Measurements from ENCODE around the gene CYSLTR1.

The CYSLTR1 gene, protein sequence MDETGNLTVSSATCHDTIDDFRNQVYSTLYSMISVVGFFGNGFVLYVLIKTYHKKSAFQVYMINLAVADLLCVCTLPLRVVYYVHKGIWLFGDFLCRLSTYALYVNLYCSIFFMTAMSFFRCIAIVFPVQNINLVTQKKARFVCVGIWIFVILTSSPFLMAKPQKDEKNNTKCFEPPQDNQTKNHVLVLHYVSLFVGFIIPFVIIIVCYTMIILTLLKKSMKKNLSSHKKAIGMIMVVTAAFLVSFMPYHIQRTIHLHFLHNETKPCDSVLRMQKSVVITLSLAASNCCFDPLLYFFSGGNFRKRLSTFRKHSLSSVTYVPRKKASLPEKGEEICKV

DNA sequence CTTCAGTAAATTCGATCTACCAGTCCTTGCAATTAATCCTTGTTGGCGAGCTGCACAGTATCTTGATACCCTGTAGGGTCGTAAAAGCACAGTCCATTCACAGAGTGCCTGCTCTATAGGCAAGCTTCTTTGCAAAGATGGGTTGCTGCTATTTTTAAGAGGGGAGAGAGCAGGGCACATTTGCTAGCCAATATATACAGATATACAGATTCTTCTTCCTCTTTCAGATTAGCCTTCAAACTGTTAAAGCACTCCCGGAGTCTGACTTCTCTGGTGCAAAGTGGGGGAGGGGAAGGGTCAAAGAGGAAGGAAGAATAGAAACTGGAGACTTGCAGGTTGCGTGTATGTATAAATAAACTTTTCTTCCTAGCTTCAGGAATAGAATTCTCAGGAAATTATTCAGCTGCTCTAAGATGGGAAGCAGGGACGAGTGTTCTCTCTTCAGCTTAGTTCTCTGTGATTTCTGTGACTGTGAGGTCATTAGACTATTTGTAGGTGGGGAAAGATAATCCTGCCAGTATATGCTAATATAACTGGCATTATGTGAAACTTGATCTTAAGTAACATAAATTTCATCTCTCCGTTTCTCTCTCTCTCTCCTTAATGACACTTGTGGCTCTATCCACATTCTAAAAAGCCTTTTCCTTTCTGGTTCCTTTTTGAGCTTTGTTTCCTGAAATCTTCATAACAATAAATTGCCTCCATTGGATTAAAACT is at the start of gene CYSLTR1:
Gene CYSLTR1 (minus strand): TSS at position 242 of the 717 bp plus-strand sequence. CDS start 53,865 bp downstream, outside the sequence.
- peak within 1 kb of the TSS; percentile 77 for H3K9ac ChIP-seq (ENCODE audit: low read depth, low read length, poor library complexity, severe bottlenecking)
- H2AFZ ChIP-seq (ENCODE audit: low read length), result peak within 1 kb of the TSS; percentile 79
- no peaks in the 10 kb centered on the region for H3F3A ChIP-seq (ENCODE audit: low read depth)
- H3K79me2 ChIP-seq (ENCODE audit: insufficient read depth, low read length), result peaks cover 3% of the 10 kb centered on the region; the same call in 1 of the 2 replicates
- H3K4me2 ChIP-seq (ENCODE audit: low read depth, low read length, poor library complexity, severe bottlenecking), result peak within 1 kb of the TSS; percentile 80
- H3K27me3 ChIP-seq (ENCODE audit: insufficient read depth, low read length, poor library complexity, severe bottlenecking), result no peaks in the 10 kb centered on the region
- no peaks in the 10 kb centered on the region for H3K9me2 ChIP-seq (replicated peaks; ENCODE audit: low read depth, low read length)
- H4K20me1 ChIP-seq (ENCODE audit: insufficient read depth, low read length, poor library complexity, severe bottlenecking), result no peaks in the 10 kb centered on the region
- peaks cover 81% of the 10 kb centered on the region for H3K4me1 ChIP-seq (ENCODE audit: insufficient read depth, low read length, poor library complexity, severe bottlenecking)
- H3K9me3 ChIP-seq (ENCODE audit: insufficient read depth, low read depth, low read length), result no peaks in the 10 kb centered on the region
- H3K4me3 ChIP-seq (ENCODE audit: low read length, poor library complexity, severe bottlenecking), result peak within 1 kb of the TSS; percentile 73
- H3K36me3 ChIP-seq (ENCODE audit: insufficient read depth, low read length), result no peaks in the 10 kb centered on the region
- TF ChIP-seq, protein P1, sequence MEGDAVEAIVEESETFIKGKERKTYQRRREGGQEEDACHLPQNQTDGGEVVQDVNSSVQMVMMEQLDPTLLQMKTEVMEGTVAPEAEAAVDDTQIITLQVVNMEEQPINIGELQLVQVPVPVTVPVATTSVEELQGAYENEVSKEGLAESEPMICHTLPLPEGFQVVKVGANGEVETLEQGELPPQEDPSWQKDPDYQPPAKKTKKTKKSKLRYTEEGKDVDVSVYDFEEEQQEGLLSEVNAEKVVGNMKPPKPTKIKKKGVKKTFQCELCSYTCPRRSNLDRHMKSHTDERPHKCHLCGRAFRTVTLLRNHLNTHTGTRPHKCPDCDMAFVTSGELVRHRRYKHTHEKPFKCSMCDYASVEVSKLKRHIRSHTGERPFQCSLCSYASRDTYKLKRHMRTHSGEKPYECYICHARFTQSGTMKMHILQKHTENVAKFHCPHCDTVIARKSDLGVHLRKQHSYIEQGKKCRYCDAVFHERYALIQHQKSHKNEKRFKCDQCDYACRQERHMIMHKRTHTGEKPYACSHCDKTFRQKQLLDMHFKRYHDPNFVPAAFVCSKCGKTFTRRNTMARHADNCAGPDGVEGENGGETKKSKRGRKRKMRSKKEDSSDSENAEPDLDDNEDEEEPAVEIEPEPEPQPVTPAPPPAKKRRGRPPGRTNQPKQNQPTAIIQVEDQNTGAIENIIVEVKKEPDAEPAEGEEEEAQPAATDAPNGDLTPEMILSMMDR (conservative IDR thresholded peaks at IDR 0.05; ENCODE audit: low read length), result no peak
- no peak for TF ChIP-seq EZH2phosphoT487 (IDR thresholded peaks at IDR 0.05; ENCODE audit: borderline replicate concordance)

DNA sequence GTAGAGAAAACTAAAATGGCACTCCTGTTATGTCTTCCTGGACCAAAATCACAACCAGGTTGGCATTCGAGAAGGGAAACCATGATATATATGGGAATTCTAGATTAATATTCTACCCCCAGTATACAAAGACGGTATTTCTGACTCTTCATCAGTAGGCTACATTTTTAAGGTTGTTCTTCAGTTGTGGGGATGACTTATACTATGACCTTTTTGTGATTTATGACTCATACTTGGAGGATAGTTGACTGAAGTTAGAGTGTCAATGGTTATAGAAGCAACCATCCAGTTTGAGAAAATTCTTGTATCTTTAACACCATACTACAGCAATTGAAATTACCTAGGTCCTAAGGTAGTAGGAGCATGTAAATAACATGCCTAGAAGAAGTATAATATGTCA is 49.8 kb upstream of the CYSLTR1 start:
- Histone ChIP-seq H2AFZ (ENCODE audit: low read length) (no peak overlapping the region), H3K9ac (ENCODE audit: low read depth, low read length, poor library complexity, severe bottlenecking) (no peak overlapping the region)

DNA sequence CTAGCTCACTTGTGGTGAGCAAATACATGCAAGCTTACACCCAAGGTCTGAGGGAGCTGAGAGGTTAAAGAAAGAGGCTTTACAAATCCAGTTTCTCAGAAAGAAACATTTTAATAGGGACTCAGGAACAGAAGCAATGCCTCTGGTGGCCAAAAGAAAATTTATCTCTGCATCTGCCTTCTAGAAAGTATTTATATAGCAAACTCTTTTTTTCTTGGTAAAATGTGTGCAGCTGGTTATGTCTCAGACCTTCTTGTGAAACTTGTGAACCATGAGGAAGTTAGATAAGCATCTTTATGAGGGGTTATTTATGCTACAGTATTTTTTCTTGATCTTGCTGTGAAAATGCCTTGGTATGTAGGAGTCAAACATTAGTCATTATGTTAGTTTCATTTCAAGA is 48.5 kb upstream of the CYSLTR1 start:
- no peaks in the 10 kb centered on the region for H4K20me1 ChIP-seq (ENCODE audit: insufficient read depth, low read length, poor library complexity, severe bottlenecking)
- H3K27me3 ChIP-seq (ENCODE audit: insufficient read depth, low read length, poor library complexity, severe bottlenecking), result no peaks in the 10 kb centered on the region
- H3K9me2 ChIP-seq (replicated peaks; ENCODE audit: low read depth, low read length), result no peaks in the 10 kb centered on the region
- no peaks in the 10 kb centered on the region for H3K36me3 ChIP-seq (ENCODE audit: insufficient read depth, low read length)
- H3K9ac ChIP-seq (ENCODE audit: low read depth, low read length, poor library complexity, severe bottlenecking), result no peak overlapping the region
- no peak overlapping the region for H2AFZ ChIP-seq (ENCODE audit: low read length)
- peaks cover 5% of the 10 kb centered on the region for H3K4me1 ChIP-seq (ENCODE audit: insufficient read depth, low read length, poor library complexity, severe bottlenecking)
- no peaks in the 10 kb centered on the region for H3K79me2 ChIP-seq (ENCODE audit: insufficient read depth, low read length)
- no peak overlapping the region for H3K4me3 ChIP-seq (ENCODE audit: low read length, poor library complexity, severe bottlenecking)
- H3F3A ChIP-seq (ENCODE audit: low read depth), result no peaks in the 10 kb centered on the region
- TF ChIP-seq, protein P1 (conservative IDR thresholded peaks at IDR 0.05; ENCODE audit: low read length), result peak; percentile 56
- TF ChIP-seq EZH2phosphoT487 (IDR thresholded peaks at IDR 0.05; ENCODE audit: borderline replicate concordance), result no peak
- peak overlapping the region; percentile 23 for H3K4me2 ChIP-seq (ENCODE audit: low read depth, low read length, poor library complexity, severe bottlenecking)
- H3K9me3 ChIP-seq (ENCODE audit: insufficient read depth, low read depth, low read length), result no peaks in the 10 kb centered on the region

More for the DNA sequence above, 49.8 kb upstream of the CYSLTR1 start:
- H3K9me2 ChIP-seq (replicated peaks; ENCODE audit: low read depth, low read length), result no peaks in the 10 kb centered on the region
- peaks cover 5% of the 10 kb centered on the region for H3K4me1 ChIP-seq (ENCODE audit: insufficient read depth, low read length, poor library complexity, severe bottlenecking)
- no peak for TF ChIP-seq EZH2phosphoT487 (IDR thresholded peaks at IDR 0.05; ENCODE audit: borderline replicate concordance)
- TF ChIP-seq, protein P1 (conservative IDR thresholded peaks at IDR 0.05; ENCODE audit: low read length), result no peak
- no peaks in the 10 kb centered on the region for H3K27me3 ChIP-seq (ENCODE audit: insufficient read depth, low read length, poor library complexity, severe bottlenecking)
- no peaks in the 10 kb centered on the region for H3K36me3 ChIP-seq (ENCODE audit: insufficient read depth, low read length)
- H3K4me3 ChIP-seq (ENCODE audit: low read length, poor library complexity, severe bottlenecking), result no peak overlapping the region
- no peaks in the 10 kb centered on the region for H3K9me3 ChIP-seq (ENCODE audit: insufficient read depth, low read depth, low read length)
- H3K79me2 ChIP-seq (ENCODE audit: insufficient read depth, low read length), result no peaks in the 10 kb centered on the region
- H4K20me1 ChIP-seq (ENCODE audit: insufficient read depth, low read length, poor library complexity, severe bottlenecking), result no peaks in the 10 kb centered on the region
- no peak overlapping the region for H3K4me2 ChIP-seq (ENCODE audit: low read depth, low read length, poor library complexity, severe bottlenecking)
- no peaks in the 10 kb centered on the region for H3F3A ChIP-seq (ENCODE audit: low read depth)
